Mucosa of gallbladder (tissue), 1 donor: Measurements from ENCODE around the gene MAP3K19. TPM values are rescaled to one million over a fixed set of nuclear protein-coding genes. Genes with fewer than 3 reads are reported as not detected.
"Not testable (repeated sequence)": the region's sequence is repeated elsewhere in the genome, so short reads cannot be mapped to it uniquely, and the experiment has no call there.

Source experiments
- DNase-seq: peaks from one replicate; pipeline ENCODE4 v3.0.0-alpha.2; 2020; ENCODE audit warnings: low spot score
- total RNA-seq: library from RNA; stranded (reverse); gene quantifications from one replicate; pipeline ENCODE4 v1.2.1, GENCODE V29; 2021
- donor health status: DM: no; HTN: no; CAD: no.

MAP3K19 gene
- total RNA-seq, 1 donor from 2014 or later: not detected

DNA sequence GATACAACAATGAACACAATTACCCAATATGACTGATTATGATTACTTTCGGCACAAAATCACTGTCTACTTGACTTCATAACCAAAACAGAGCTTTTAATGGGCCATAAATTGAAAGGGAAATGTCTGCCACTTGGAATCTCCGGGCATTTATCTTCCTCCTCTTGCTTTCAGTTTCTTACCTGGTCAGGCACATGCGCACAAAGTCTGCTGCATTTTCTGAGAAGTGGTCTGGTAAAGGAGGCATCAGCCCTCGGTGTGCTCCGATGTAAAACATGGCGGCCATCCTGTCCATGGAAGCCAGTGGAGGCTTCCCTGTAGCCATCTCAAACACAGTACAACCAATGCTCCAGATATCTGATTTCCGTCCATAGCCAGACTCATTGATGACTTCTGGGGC lies 66.6 kb downstream of the MAP3K19 start:
- no peak for DNase-seq

DNA sequence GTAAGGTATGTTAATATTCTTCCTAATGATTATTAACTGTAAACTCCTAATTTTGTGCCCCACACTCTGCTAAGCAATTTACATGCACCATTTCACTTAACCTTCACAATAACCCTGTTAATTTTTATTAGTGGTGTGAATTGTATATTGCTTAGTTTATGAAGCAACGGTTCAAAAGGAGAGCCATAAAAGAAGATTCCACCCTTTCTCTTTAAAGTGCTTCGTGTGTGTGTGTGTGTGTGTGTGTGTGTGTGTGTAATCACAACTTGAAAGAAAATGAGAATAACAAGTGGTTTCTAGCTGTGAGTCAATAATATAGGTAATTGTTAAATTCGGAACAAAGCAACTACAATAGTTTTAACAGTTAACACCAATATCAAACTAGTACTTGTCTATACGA lies 68.0 kb downstream of the MAP3K19 start:
- DNase-seq: no peak

- not testable (repeated sequence) for DNase-seq
Measured at GRCh38 chr2:134977104-134977503, 70.1 kb downstream of the MAP3K19 start.

DNA sequence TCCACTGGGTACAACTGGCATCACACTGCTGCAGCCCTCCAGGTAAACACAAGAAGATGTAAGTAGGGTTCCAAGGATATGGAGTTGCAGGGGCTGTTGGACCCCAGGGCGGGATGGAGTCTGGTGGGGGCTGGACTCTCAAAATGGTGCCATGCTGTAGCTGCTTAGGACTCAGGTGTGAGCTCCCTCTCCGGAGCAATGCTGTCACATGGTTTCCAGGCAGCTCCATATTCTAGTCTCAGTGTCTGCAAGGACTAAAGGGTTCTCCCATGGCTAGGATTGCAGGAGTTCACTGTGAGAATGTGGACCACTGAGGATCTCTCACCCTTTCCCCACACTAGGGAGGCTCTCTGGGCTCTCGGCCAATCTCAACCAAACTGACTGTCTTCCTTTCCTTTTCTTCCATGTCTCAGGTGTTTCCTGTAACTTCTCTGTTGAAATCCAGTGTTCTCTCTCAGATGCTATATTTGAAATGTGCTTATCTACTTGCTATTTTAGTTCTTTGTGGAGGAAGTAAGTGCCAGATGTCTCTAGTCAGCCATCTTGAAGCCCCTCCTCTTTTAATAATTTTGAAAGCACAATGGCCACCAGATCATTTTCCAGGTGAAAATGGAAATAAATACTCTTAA lies 71.1 kb downstream of the MAP3K19 start:
- no peak for DNase-seq

GRCh38 chr2:134975281-134976009 lies 71.8 kb downstream of the MAP3K19 start:
- DNase-seq: no peak

- DNase-seq: no peak
Measured at GRCh38 chr2:134973241-134974138, 73.8 kb downstream of the MAP3K19 start.

- not testable (repeated sequence) for DNase-seq
Measured at GRCh38 chr2:134967166-134967565, 80.1 kb downstream of the MAP3K19 start.

DNA sequence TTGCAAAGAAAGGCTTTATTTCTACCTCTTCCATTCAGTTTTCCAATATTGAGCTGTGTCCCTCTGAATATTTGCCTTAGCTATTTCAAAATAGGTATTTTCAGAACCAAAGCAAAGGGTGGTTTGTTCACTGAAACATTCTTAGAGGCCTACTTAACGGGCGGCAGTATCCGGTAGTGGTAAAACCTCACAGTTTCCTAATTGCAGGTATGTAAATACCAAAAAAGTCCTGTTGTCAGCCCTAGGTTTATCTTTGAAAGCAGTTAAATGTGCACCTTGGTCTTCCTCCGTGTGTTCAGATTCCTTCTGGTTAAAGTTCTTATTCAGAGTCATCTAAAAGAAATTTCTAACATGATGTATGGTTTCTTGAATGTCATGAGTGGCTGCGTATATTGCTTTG lies 89.8 kb downstream of the MAP3K19 start:
- no peak for DNase-seq

- DNase-seq: no peak
Measured at GRCh38 chr2:134955744-134956143, 91.5 kb downstream of the MAP3K19 start.

DNA sequence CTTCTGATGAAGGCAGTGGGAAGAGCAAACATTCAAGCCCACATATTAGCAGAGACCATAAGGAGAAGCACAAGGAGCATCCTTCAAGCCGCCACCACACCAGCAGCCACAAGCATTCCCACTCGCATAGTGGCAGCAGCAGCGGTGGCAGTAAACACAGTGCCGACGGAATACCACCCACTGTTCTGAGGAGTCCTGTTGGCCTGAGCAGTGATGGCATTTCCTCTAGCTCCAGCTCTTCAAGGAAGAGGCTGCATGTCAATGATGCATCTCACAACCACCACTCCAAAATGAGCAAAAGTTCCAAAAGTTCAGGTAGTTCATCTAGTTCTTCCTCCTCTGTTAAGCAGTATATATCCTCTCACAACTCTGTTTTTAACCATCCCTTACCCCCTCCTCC lies 93.2 kb downstream of the MAP3K19 start:
- no peak for DNase-seq

DNA sequence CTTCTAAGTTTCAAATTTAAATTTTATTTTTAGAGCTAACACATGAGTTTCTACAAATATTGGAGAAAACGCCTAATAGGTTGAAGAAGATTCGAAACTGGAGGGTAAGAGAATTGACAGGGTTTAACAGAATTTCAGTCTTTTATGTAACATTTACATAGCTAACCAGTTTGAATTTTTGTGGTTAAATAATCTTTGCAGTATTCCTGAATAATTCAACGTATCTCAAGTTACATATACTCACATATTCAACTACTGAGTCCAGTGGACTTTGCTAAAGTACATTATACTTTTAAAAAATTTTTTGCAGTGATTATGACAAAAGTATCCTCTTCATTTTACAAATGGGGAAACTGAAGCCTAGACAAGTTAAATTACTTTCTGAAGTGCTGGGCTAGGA lies 94.6 kb downstream of the MAP3K19 start:
- no peak for DNase-seq

DNA sequence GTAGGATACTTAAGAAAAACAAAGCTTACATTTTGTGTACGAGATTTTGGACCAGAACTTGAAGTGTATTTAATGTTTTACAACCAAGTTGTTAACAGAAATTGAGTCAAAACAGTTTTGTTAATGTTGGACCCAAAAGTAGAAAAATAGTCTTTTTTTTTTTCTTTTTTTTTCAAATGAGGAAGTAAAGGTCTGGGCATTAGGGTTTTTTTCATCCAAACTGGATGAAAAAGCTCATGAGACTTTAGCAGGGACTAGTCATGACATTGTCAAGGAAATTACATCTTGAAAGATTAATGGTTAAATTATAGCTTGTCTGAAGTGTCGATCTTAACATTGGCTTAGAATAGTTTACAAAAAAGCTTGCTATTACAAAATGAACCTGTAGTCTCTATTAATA lies 96.4 kb downstream of the MAP3K19 start:
- DNase-seq: no peak

- no peak for DNase-seq
Measured at GRCh38 chr2:134949981-134950708, 97.1 kb downstream of the MAP3K19 start.

- no peak for DNase-seq
Measured at GRCh38 chr2:134946073-134946472, 101.2 kb downstream of the MAP3K19 start.

- DNase-seq: no peak
Measured at GRCh38 chr2:134944975-134945374, 102.3 kb downstream of the MAP3K19 start.

GRCh38 chr2:134943540-134943939 lies 103.7 kb downstream of the MAP3K19 start:
- DNase-seq: no peak

DNA sequence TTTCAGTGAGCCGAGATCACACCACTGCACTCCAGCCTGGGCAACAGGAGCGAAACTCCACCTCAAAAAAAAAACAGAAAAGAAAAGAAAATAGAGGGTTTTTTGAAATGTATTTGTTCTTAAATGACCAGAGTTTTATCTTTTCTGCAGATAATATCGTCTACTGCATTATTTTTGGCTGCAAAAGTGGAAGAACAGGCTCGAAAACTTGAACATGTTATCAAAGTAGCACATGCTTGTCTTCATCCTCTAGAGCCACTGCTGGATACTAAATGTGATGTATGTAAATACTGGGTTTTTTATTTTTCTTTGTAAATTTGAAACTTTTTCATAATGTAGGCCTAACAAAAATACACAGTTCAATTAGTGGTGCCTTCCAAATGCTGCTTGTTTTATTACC lies 110.6 kb downstream of the MAP3K19 start:
- no peak for DNase-seq

GRCh38 chr2:134934641-134935040 lies 112.6 kb downstream of the MAP3K19 start:
- no peak for DNase-seq

GRCh38 chr2:134934150-134934549 lies 113.1 kb downstream of the MAP3K19 start:
- DNase-seq: no peak

GRCh38 chr2:134933732-134934131 lies 113.5 kb downstream of the MAP3K19 start:
- no peak for DNase-seq

GRCh38 chr2:134932864-134933526 lies 114.3 kb downstream of the MAP3K19 start:
- DNase-seq: peak; percentile 30
